ENCODE data around the gene PEX7. TPM values are rescaled to one million over a fixed set of nuclear protein-coding genes. Genes with fewer than 3 reads are reported as not detected.

The PEX7 gene
- total and polyA plus RNA-seq, 2 of the 8 experiments (the other 6 are each of a cell fraction or from before 2014, with no cell fraction given) = 6.4 to 11.0 TPM

- Histone ChIP-seq H3K23ac (ENCODE audit: insufficient read length) (no peak overlapping the region), H3K18ac (ENCODE audit: extremely low read depth, low read length) (peak overlapping the region; percentile 48; the same call in 1 of the 2 replicates), H2BK5ac (ENCODE audit: low read depth, low read length) (peak overlapping the region; percentile 71; the same call in 1 of the 2 replicates), H3K36me3 (ENCODE audit: control insufficient read depth in 2 of 4, insufficient read depth in 4 of 4, low read length in 3 of 4) (peaks cover 0 to 4% (median 0%) of the 10 kb centered on the region in 4 experiments; a peak in 1 of 8 replicates), H4K20me1 (replicated peaks in 1 of 2; ENCODE audit: control insufficient read depth in 1 of 2, insufficient read depth in 2 of 2, low read length in 2 of 2) (no peaks in the 10 kb centered on the region), H2AK5ac (ENCODE audit: low read depth, low read length) (no peak overlapping the region), H4K5ac (ENCODE audit: insufficient read length, low read depth, low read length) (no peak overlapping the region), H3K14ac (ENCODE audit: insufficient read length) (no peak overlapping the region), H3K4ac (replicated peaks; ENCODE audit: insufficient read length, low read depth, low read length) (peak overlapping the region; percentile 58), H3K9ac (replicated peaks in 1 of 4; ENCODE audit: extremely low read depth in 1 of 4, low read depth in 3 of 4, low read length in 3 of 4) (peak overlapping the region in 1 of 4 experiments; percentile 39; a peak in 3 of 7 replicates), H2AFZ (ENCODE audit: low read length) (peak overlapping the region; percentile 96; the same call in 1 of the 2 replicates), H3K23me2 (ENCODE audit: low read depth, low read length) (peaks cover 16% of the 10 kb centered on the region), H2BK12ac (ENCODE audit: low read depth, low read length) (peak overlapping the region; percentile 82; the same call in 1 of the 2 replicates), H3K4me2 (ENCODE audit: insufficient read depth in 1 of 2, low read depth in 2 of 2, low read length in 2 of 2) (peak overlapping the region; percentile 88 to 99), H2BK120ac (replicated peaks; ENCODE audit: low read depth, low read length) (no peak overlapping the region), H2BK20ac (ENCODE audit: low read length) (peak overlapping the region; percentile 28; the same call in 1 of the 2 replicates), H4K8ac (ENCODE audit: extremely low read depth, insufficient read depth, low read length) (peak overlapping the region; percentile 92; the same call in 1 of the 2 replicates), H3K79me1 (ENCODE audit: low read depth, low read length) (no peaks in the 10 kb centered on the region), H2BK15ac (ENCODE audit: low read length) (peak overlapping the region; percentile 9; the same call in 1 of the 2 replicates), H3K4me1 (replicated peaks in 1 of 4; ENCODE audit: control insufficient read depth in 3 of 4, insufficient read depth in 4 of 4, low read length in 3 of 4) (peaks cover 0 to 12% (median 10%) of the 10 kb centered on the region in 4 experiments; a peak in 5 of 7 replicates), H3K27me3 (replicated peaks in 1 of 4; ENCODE audit: control insufficient read depth in 3 of 4, extremely low read depth in 1 of 4, insufficient read depth in 3 of 4, low read length in 3 of 4) (peaks cover 30 to 53% (median 52%) of the 10 kb centered on the region in 4 experiments), H3K4me3 (ENCODE audit: extremely low read depth in 1 of 4, insufficient read depth in 2 of 4, low read depth in 3 of 4, low read length in 4 of 4) (peak overlapping the region; percentile 37 to 60 (median 48)), H3K9me3 (ENCODE audit: insufficient read depth in 2 of 2, low read depth in 1 of 2, low read length in 1 of 2) (peaks cover 0 to 3% of the 10 kb centered on the region in 2 experiments; a peak in 1 of 4 replicates), H3K27ac (ENCODE audit: low read depth, low read length) (no peak overlapping the region), H3K79me2 (ENCODE audit: control insufficient read depth in 1 of 2, insufficient read depth in 2 of 2, low read length in 2 of 2) (no peaks in the 10 kb centered on the region), H3K56ac (replicated peaks; ENCODE audit: insufficient read length, low read depth, low read length) (no peak overlapping the region), H4K91ac (replicated peaks; ENCODE audit: insufficient read length, low read length) (peak overlapping the region; percentile 75)
- FAIRE-seq = no peak
- POLR2A ChIA-PET (ENCODE audit: partially characterized antibody) = interaction anchor here (1.6 to 3.8 kb wide), 2 partner anchors 36 to 633 kb away, joined by 4 to 26 read pairs; partner anchors contain the start of gene BCLAF1
- CTCF ChIA-PET (ENCODE audit: partially characterized antibody) = interaction anchor here (0.8 to 4.6 kb wide), 11 partner anchors 9 to 343 kb away, joined by 3 to 36 read pairs (median 4); no protein-coding TSS in a partner anchor
- 17% methylated on average over 7 of the region's 29 CpGs; no CpG with 5 or more reads in 1 of the 2 experiments for WGBS, 2 experiments (ENCODE audit: extremely low coverage in 1 of 2, insufficient coverage in 1 of 2, insufficient read length in 1 of 2, insufficient replicate concordance in 2 of 2, low coverage in 1 of 2, low lambda C conversion rate in 2 of 2, missing lambda C conversion rate in 1 of 2)
- peak; percentile 9 for TF ChIP-seq KDM4A (IDR thresholded peaks at IDR 0.05; ENCODE audit: low read depth, low read length, severe bottlenecking)
- TF ChIP-seq RXRA (IDR thresholded peaks at IDR 0.05; ENCODE audit: insufficient read depth, low read depth, low read length) = no peak
- peak in 1 of 2 experiments; percentile 47 for DNase-seq (ENCODE audit: low read depth in 1 of 2, low spot score in 2 of 2)
Observed at GRCh38 chr6:136922685-136923006, 100.3 kb downstream of the PEX7 start.

All from H1 (cell line).